ENCODE results near the gene BTG1. TPM values are rescaled to one million over a fixed set of nuclear protein-coding genes. Genes with fewer than 3 reads are reported as not detected.

BTG1 gene
- total and polyA plus RNA-seq, 2 of the 4 experiments (the other 2 are of a cell fraction): 3.8 to 33.5 TPM

- no TSS peak for BruUV-seq (replicated peaks)
- H2BK120ac ChIP-seq (ENCODE audit: low read depth, low read length): no peak overlapping the region
- dilution Hi-C loops (cut with HindIII; ENCODE audit: low sequenced_read_pairs, unreplicated experiment) (no loop called here), intact Hi-C loops (cut with micrococcal nuclease) (no loop called here), in situ Hi-C loops (cut with MboI; ENCODE audit: low sequenced_read_pairs) (no loop called here)
- H2BK15ac ChIP-seq (ENCODE audit: low read depth, low read length): no peak overlapping the region
- no peak for TF ChIP-seq ELK1 (IDR thresholded peaks at IDR 0.05; ENCODE audit: borderline replicate concordance, low read depth, low read length)
- no peak for TF ChIP-seq MXI1 (IDR thresholded peaks at IDR 0.05; ENCODE audit: borderline replicate concordance, low read depth, low read length)
- H4K20me1 ChIP-seq (ENCODE audit: insufficient read depth, low read length): no peaks in the 10 kb centered on the region
- no peak overlapping the region for H3K14ac ChIP-seq (replicated peaks; ENCODE audit: low read depth, low read length)
- no peak overlapping the region for H3K9ac ChIP-seq (ENCODE audit: low read depth, low read length)
- no peak overlapping the region for H3K27ac ChIP-seq (ENCODE audit: insufficient read depth, low read length)
- H2AK5ac ChIP-seq (ENCODE audit: low read depth, low read length): no peak overlapping the region
- H3K79me1 ChIP-seq (ENCODE audit: low read depth in 1 of 2, low read length in 2 of 2): no peaks in the 10 kb centered on the region
- no peak overlapping the region for H2AK9ac ChIP-seq (replicated peaks; ENCODE audit: low read depth, low read length, poor library complexity)
- no peak overlapping the region for H3K18ac ChIP-seq (ENCODE audit: low read depth, low read length)
- no peak for ATAC-seq (ENCODE audit: low read depth)
- no peak overlapping the region for H3K4me3 ChIP-seq (ENCODE audit: insufficient read depth, low read depth, low read length)
- no peak overlapping the region for H2BK5ac ChIP-seq (ENCODE audit: low read depth, low read length, poor library complexity, severe bottlenecking)
- H3K9me3 ChIP-seq (ENCODE audit: control insufficient read depth, insufficient read depth, low read length): 0 out of 2 replicates have a peak, but pooled peaks cover 2% of the 10 kb centered on the region
- no peak overlapping the region for H2AFZ ChIP-seq (replicated peaks; ENCODE audit: low read length, poor library complexity)
- no peak for DNase-seq
- no peak overlapping the region for H4K8ac ChIP-seq (ENCODE audit: low read depth in 2 of 2, low read length in 2 of 2)
- CTCF ChIA-PET: no interaction called here
- H3K27me3 ChIP-seq (ENCODE audit: control insufficient read depth, insufficient read depth, low read length): no peaks in the 10 kb centered on the region
- WGBS, 2 experiments (ENCODE audit: extremely low coverage in 2 of 2, insufficient read length in 1 of 2): no CpG with 5 or more reads among the region's 2 CpGs
- no peak overlapping the region for H3K23ac ChIP-seq (ENCODE audit: low read depth, low read length)
- H3K4me1 ChIP-seq (ENCODE audit: control insufficient read depth, insufficient read depth, low read length): no peaks in the 10 kb centered on the region
- no peak overlapping the region for H4K5ac ChIP-seq (ENCODE audit: low read depth, low read length)
- no peaks in the 10 kb centered on the region for H3K36me3 ChIP-seq (ENCODE audit: control insufficient read depth, insufficient read depth, low read length)
- H3K4ac ChIP-seq (ENCODE audit: low read depth, low read length): no peak overlapping the region
- H3K9me1 ChIP-seq (ENCODE audit: insufficient read depth, low read length): no peaks in the 10 kb centered on the region
- POLR2A ChIA-PET (ENCODE audit: unreplicated experiment): no interaction called here
- no peak overlapping the region for H4K91ac ChIP-seq (ENCODE audit: insufficient read depth, low read depth, low read length)
- H2BK20ac ChIP-seq (ENCODE audit: low read depth, low read length): no peak overlapping the region
- H3K4me2 ChIP-seq (ENCODE audit: low read depth, low read length): no peak overlapping the region
- H3K56ac ChIP-seq (ENCODE audit: extremely low read depth, insufficient read depth, low read length): no peak overlapping the region
These were observed 48.2 kb upstream of the BTG1 start for GRCh38 chr12:92193846-92194245.
